ENCODE data around the gene R3HDM4.

R3HDM4 gene

GRCh38 chr19:945401-946252, 32.6 kb upstream of the R3HDM4 start:
- WGBS (ENCODE audit: insufficient coverage, insufficient read length): no CpG with 5 or more reads among the region's 37 CpGs
- H3K36me3 ChIP-seq (ENCODE audit: control insufficient read depth, insufficient read depth, low read length): peaks cover 10% of the 10 kb centered on the region
- H3K27ac ChIP-seq (ENCODE audit: low read length): no peak overlapping the region

GRCh38 chr19:944663-945241, 31.7 kb upstream of the R3HDM4 start:
- Histone ChIP-seq H3K27me3 (ENCODE audit: control insufficient read depth, insufficient read depth, low read length) (no peaks in the 10 kb centered on the region), H3K4me1 (ENCODE audit: control insufficient read depth, insufficient read depth, low read length) (no peaks in the 10 kb centered on the region), H3K4me3 (ENCODE audit: low read length) (no peak overlapping the region), H3K36me3 (ENCODE audit: control insufficient read depth, insufficient read depth, low read length) (peaks cover 10% of the 10 kb centered on the region), H3K27ac (ENCODE audit: low read length) (no peak overlapping the region), H3K9me3 (ENCODE audit: control insufficient read depth, insufficient read depth, low read length) (no peaks in the 10 kb centered on the region)
- WGBS (ENCODE audit: insufficient coverage, insufficient read length): no CpG with 5 or more reads among the region's 22 CpGs
- no peak for DNase-seq (ENCODE audit: low read depth, low spot score)

More at GRCh38 chr19:945401-946252, 32.6 kb upstream of the R3HDM4 start:
- Histone ChIP-seq H3K4me3 (ENCODE audit: low read length) (no peak overlapping the region), H3K4me1 (ENCODE audit: control insufficient read depth, insufficient read depth, low read length) (no peaks in the 10 kb centered on the region), H3K9me3 (ENCODE audit: control insufficient read depth, insufficient read depth, low read length) (no peaks in the 10 kb centered on the region), H3K27me3 (ENCODE audit: control insufficient read depth, insufficient read depth, low read length) (no peaks in the 10 kb centered on the region)
- DNase-seq (ENCODE audit: low read depth, low spot score): no peak

- no peak overlapping the region for H3K4me3 ChIP-seq (ENCODE audit: low read length)
- H3K9me3 ChIP-seq (ENCODE audit: control insufficient read depth, insufficient read depth, low read length): no peaks in the 10 kb centered on the region
- WGBS (ENCODE audit: insufficient coverage, insufficient read length): no CpG with 5 or more reads among the region's 27 CpGs
- DNase-seq (ENCODE audit: low read depth, low spot score): no peak
- H3K27ac ChIP-seq (ENCODE audit: low read length): no peak overlapping the region
- H3K4me1 ChIP-seq (ENCODE audit: control insufficient read depth, insufficient read depth, low read length): no peaks in the 10 kb centered on the region
- H3K27me3 ChIP-seq (ENCODE audit: control insufficient read depth, insufficient read depth, low read length): no peaks in the 10 kb centered on the region
- H3K36me3 ChIP-seq (ENCODE audit: control insufficient read depth, insufficient read depth, low read length): peaks cover 10% of the 10 kb centered on the region
Measured at GRCh38 chr19:944171-944567, 31.1 kb upstream of the R3HDM4 start.

GRCh38 chr19:943551-944170, 30.6 kb upstream of the R3HDM4 start:
- H3K27ac ChIP-seq (ENCODE audit: low read length): no peak overlapping the region
- WGBS (ENCODE audit: insufficient coverage, insufficient read length): no CpG with 5 or more reads among the region's 17 CpGs
- no peak for DNase-seq (ENCODE audit: low read depth, low spot score)
- H3K4me3 ChIP-seq (ENCODE audit: low read length): no peak overlapping the region
- H3K27me3 ChIP-seq (ENCODE audit: control insufficient read depth, insufficient read depth, low read length): no peaks in the 10 kb centered on the region
- peaks cover 10% of the 10 kb centered on the region for H3K36me3 ChIP-seq (ENCODE audit: control insufficient read depth, insufficient read depth, low read length)
- H3K9me3 ChIP-seq (ENCODE audit: control insufficient read depth, insufficient read depth, low read length): no peaks in the 10 kb centered on the region
- no peaks in the 10 kb centered on the region for H3K4me1 ChIP-seq (ENCODE audit: control insufficient read depth, insufficient read depth, low read length)

DNA sequence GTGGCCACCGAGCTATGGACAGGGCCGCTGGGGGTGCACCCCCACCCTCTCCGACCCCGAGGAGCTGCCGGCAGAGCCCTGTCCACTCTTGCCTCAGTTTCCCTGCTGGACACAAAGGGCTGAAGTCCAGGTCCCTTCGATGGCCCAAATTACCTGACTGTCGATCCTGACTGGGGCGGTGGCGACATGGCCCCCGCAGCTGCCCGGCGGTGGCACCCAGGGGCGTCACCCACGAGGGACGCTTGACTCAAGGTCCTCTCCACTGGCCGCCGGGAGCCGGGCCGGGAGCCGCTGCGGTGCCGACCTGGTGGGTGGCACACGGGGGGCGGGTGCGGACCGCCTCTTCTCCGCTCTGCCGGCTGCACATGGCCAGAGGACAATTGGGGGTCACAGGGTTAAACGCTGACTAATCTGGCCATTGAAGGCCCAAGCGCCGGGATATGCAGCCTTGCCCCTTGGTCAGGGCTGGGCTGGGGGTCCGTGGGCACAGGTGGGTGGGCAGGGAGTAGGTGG, 29.2 kb upstream of the R3HDM4 start:
- Histone ChIP-seq H3K36me3 (ENCODE audit: control insufficient read depth, insufficient read depth, low read length) (peaks cover 15% of the 10 kb centered on the region), H3K27me3 (ENCODE audit: control insufficient read depth, insufficient read depth, low read length) (no peaks in the 10 kb centered on the region), H3K27ac (ENCODE audit: low read length) (no peak overlapping the region), H3K4me3 (ENCODE audit: low read length) (no peak overlapping the region), H3K4me1 (ENCODE audit: control insufficient read depth, insufficient read depth, low read length) (no peaks in the 10 kb centered on the region), H3K9me3 (ENCODE audit: control insufficient read depth, insufficient read depth, low read length) (no peaks in the 10 kb centered on the region)
- DNase-seq (ENCODE audit: low read depth, low spot score): no peak
- WGBS (ENCODE audit: insufficient coverage, insufficient read length): no CpG with 5 or more reads among the region's 32 CpGs

GRCh38 chr19:941292-942132, 28.5 kb upstream of the R3HDM4 start:
- no peaks in the 10 kb centered on the region for H3K27me3 ChIP-seq (ENCODE audit: control insufficient read depth, insufficient read depth, low read length)
- H3K9me3 ChIP-seq (ENCODE audit: control insufficient read depth, insufficient read depth, low read length): no peaks in the 10 kb centered on the region
- no CpG with 5 or more reads among the region's 45 CpGs for WGBS (ENCODE audit: insufficient coverage, insufficient read length)
- H3K36me3 ChIP-seq (ENCODE audit: control insufficient read depth, insufficient read depth, low read length): peaks cover 15% of the 10 kb centered on the region
- no peaks in the 10 kb centered on the region for H3K4me1 ChIP-seq (ENCODE audit: control insufficient read depth, insufficient read depth, low read length)
- no peak overlapping the region for H3K27ac ChIP-seq (ENCODE audit: low read length)
- DNase-seq (ENCODE audit: low read depth, low spot score): no peak
- H3K4me3 ChIP-seq (ENCODE audit: low read length): no peak overlapping the region

- no peak overlapping the region for H3K27ac ChIP-seq (ENCODE audit: low read length)
- no peaks in the 10 kb centered on the region for H3K4me1 ChIP-seq (ENCODE audit: control insufficient read depth, insufficient read depth, low read length)
- DNase-seq (ENCODE audit: low read depth, low spot score): no peak
- WGBS (ENCODE audit: insufficient coverage, insufficient read length): no CpG with 5 or more reads among the region's 64 CpGs
- no peaks in the 10 kb centered on the region for H3K27me3 ChIP-seq (ENCODE audit: control insufficient read depth, insufficient read depth, low read length)
- no peak overlapping the region for H3K4me3 ChIP-seq (ENCODE audit: low read length)
- peaks cover 15% of the 10 kb centered on the region for H3K36me3 ChIP-seq (ENCODE audit: control insufficient read depth, insufficient read depth, low read length)
- H3K9me3 ChIP-seq (ENCODE audit: control insufficient read depth, insufficient read depth, low read length): no peaks in the 10 kb centered on the region
Measured at GRCh38 chr19:940591-941291, 27.7 kb upstream of the R3HDM4 start.

GRCh38 chr19:939922-940321, 26.9 kb upstream of the R3HDM4 start:
- no peak for DNase-seq (ENCODE audit: low read depth, low spot score)
- H3K27me3 ChIP-seq (ENCODE audit: control insufficient read depth, insufficient read depth, low read length): no peaks in the 10 kb centered on the region
- no peaks in the 10 kb centered on the region for H3K9me3 ChIP-seq (ENCODE audit: control insufficient read depth, insufficient read depth, low read length)
- WGBS (ENCODE audit: insufficient coverage, insufficient read length): no CpG with 5 or more reads among the region's 7 CpGs
- H3K4me3 ChIP-seq (ENCODE audit: low read length): no peak overlapping the region
- peaks cover 15% of the 10 kb centered on the region for H3K36me3 ChIP-seq (ENCODE audit: control insufficient read depth, insufficient read depth, low read length)
- no peak overlapping the region for H3K27ac ChIP-seq (ENCODE audit: low read length)
- no peaks in the 10 kb centered on the region for H3K4me1 ChIP-seq (ENCODE audit: control insufficient read depth, insufficient read depth, low read length)

- Histone ChIP-seq H3K4me3 (ENCODE audit: low read length) (no peak overlapping the region), H3K27ac (ENCODE audit: low read length) (no peak overlapping the region), H3K27me3 (ENCODE audit: control insufficient read depth, insufficient read depth, low read length) (no peaks in the 10 kb centered on the region), H3K36me3 (ENCODE audit: control insufficient read depth, insufficient read depth, low read length) (peaks cover 15% of the 10 kb centered on the region), H3K4me1 (ENCODE audit: control insufficient read depth, insufficient read depth, low read length) (no peaks in the 10 kb centered on the region), H3K9me3 (ENCODE audit: control insufficient read depth, insufficient read depth, low read length) (no peaks in the 10 kb centered on the region)
- no peak for DNase-seq (ENCODE audit: low read depth, low spot score)
- WGBS (ENCODE audit: insufficient coverage, insufficient read length): no CpG with 5 or more reads among the region's 22 CpGs
Measured at GRCh38 chr19:939439-939838, 26.4 kb upstream of the R3HDM4 start.
